SK-MEL-5 (cell line): ENCODE data around the gene SOX12. TPM values are rescaled to one million over a fixed set of nuclear protein-coding genes. Genes with fewer than 3 reads are reported as not detected.
A peak's percentile ranks its signal among the peaks of the same experiment; 100 is the strongest.

Experiments
- DNase-seq: peaks from one replicate; pipeline ENCODE4 v3.0.0-alpha.2; 2016; ENCODE audit warnings: low read depth, low spot score
- in situ Hi-C: cut with HindIII; loops from 2 replicates; pipeline ENCODE4 v1.10.0; 2016; ENCODE audit warnings: low sequenced_read_pairs, high pct_unique_total_duplicates, low pct_unique_long_range_greater_than_20kb
- total RNA-seq: library from RNA; depleted of rRNA; stranded (reverse); fragments of >200 nt; shearing (Covaris generic); gene quantifications from 2 replicates; pipeline ENCODE4 v1.2.3, GENCODE V29; 2014

Gene SOX12
- total RNA-seq, 1 experiment from 2014 or later: 3.1 TPM

DNA sequence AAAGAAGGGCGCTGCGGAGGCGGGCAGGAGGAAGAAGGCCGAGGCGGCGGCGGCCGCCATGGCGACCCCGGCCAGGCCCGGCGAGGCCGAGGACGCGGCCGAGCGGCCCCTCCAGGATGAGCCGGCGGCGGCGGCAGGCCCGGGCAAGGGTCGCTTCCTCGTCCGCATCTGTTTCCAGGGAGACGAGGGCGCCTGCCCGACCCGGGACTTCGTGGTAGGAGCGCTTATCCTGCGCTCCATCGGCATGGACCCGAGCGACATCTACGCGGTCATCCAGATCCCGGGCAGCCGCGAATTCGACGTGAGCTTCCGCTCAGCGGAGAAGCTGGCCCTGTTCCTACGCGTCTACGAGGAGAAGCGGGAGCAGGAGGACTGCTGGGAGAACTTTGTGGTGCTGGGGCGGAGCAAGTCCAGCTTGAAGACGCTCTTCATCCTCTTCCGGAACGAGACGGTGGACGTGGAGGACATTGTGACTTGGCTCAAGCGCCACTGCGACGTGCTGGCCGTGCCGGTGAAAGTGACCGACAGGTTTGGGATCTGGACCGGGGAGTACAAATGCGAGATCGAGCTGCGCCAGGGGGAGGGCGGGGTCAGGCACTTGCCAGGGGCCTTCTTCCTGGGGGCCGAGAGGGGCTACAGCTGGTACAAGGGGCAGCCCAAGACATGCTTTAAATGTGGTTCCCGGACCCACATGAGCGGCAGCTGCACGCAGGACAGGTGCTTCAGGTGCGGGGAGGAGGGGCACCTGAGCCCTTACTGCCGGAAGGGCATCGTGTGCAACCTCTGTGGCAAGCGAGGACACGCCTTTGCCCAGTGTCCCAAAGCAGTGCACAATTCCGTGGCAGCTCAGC, 27.2 kb upstream of the SOX12 start:
- in situ Hi-C loops: no loop called here
- DNase-seq: peak; percentile 57

DNA sequence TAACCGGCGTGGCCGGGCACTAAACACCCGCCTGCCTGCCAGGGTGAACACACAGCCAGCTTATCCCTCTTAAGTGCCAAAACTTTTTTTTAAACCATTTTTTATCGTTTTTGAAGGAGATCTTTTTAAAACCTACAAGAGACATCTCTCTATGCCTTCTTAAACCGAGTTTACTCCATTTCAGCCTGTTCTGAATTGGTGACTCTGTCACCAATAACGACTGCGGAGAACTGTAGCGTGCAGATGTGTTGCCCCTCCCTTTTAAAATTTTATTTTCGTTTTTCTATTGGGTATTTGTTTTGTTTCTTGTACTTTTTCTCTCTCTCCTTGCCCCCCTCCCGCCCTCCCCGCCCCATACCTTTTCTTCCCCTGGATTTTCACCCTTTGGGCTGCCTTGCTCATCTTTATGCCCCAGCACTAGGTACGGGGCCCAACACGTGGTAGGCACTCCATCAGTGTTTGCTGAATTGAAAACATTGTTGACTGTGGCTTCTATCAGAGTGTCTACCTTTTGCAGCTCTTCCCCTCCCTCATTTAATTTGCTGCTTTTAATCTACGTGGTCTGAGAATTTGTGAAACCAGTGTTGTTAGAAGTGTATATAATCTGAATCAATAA, 26.5 kb upstream of the SOX12 start:
- in situ Hi-C loops: no loop called here
- DNase-seq: no peak

DNA sequence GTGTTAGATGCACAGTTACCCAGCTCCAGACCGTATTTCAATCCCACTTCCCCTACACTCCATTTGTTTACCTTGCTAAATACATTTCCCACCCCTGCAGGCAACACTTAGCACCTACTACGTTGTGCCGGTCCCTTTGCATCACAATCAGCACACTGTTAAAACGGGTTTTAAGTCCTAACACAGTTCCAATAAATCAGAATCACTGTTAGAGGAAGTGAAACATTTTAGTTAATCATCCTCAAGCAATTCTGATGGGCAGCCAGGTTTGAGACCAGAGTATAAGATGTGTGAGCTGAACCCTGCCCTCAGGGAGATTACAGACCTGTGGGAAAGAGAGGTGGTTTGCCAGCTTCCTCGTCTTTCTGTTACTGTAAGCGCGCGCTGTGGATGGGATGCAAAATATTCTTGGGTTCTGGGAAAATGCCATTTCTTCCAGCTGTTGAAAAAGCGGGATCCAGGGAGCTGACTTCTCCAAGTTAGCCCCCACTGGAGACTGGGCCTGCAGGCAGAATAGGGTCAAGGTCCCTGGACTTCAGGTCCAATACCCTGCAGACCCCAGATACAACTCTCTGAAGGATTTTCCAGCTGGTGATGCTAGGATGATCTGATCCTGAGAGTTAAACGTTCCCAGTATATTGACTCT, 24.9 kb upstream of the SOX12 start:
- in situ Hi-C loops: no loop called here

DNA sequence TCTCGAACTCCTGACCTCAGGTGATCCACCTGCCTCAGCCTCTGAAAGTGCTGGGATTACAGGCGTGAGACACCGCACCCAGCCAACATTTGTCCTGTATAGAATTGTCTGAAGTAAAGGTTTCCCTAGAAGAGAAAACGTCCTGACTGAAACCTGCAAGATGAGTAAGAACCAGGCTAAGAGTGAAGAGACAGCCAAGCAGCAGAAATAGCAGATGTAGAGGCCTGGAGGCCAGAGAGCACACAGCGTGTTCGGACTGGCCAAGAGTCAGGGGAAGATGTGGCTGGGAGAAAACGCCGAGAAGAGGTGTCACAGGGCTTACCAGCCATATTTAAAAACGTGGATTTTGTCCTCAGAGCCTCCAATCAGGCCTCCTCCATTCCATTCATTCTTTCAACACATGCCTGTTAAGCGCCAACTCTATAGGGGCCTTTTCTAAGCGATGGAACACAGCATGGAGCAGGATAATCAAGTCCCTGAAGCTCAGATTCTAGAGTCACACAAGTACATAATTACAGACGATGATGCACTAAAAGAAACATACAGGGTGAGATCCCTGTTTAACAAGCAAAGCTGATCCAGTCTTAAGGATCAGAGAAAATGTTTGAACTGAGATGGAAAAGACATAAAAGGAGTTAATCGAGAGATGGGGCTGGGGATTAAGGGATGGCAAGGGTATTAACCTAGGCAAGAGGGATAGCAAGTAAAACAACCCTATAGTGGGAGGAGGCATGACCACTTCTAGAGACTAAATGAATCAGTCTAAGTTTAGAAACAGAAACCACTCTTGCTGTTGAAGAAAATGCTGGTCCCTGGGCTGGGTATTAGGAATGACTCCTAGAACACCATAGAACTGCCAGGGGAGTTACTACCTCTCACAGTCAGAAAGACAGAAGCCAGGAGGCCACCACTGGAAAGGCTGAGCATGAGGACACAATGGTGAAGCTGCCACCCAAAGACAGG, 23.2 kb upstream of the SOX12 start:
- in situ Hi-C loops: no loop called here
- DNase-seq: no peak

More for the DNA sequence above, 24.9 kb upstream of the SOX12 start:
- DNase-seq: no peak

DNA sequence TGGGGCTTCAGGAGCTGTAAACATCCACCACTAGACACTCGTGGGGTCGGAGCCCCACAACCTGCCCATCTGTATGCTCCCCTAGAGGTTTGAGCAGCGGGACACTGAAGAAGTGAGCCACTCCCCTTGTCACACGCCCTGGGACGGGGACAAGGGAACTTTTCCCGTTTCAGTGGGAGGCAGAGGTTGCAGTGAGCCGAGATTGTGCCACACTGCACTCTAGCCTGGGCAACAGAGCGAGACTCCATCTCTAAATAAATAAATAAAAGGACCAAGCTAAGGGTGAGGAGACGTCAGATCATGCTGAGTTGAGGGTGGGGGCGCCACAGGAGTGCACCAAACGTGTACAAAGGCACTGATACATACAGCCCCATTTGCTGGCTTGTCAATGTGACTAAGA, 19.6 kb upstream of the SOX12 start:
- no peak for DNase-seq
- in situ Hi-C loops: no loop called here

DNA sequence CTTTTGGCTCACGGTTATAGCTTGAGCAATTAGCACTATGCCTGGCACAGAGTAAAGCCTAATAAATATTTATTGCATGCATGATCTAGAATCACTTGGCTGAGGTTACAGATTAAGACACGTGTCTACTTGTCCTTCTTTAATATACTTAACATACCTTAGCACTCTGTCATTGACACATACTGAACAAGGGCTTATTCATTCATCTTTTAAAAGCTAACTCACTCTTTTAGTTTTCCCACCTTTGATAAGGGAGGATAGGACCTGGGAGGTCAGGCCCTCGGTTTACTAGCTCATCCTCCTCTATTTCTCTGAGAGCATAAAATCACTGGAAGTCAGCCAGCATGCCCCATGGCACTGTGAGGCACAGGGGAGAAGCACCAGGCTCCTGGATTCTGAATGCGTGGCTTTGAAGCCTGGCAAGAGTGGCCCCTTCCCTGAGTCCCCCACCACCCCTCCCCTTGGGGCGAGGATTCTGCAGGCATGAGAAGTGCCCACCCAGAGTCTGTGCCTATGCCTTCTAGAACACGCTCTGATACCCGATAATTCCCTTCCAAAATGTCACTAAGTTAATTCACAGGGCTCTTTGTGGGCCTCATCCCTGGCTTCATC, 16.8 kb upstream of the SOX12 start:
- no peak for DNase-seq
- in situ Hi-C loops: no loop called here

DNA sequence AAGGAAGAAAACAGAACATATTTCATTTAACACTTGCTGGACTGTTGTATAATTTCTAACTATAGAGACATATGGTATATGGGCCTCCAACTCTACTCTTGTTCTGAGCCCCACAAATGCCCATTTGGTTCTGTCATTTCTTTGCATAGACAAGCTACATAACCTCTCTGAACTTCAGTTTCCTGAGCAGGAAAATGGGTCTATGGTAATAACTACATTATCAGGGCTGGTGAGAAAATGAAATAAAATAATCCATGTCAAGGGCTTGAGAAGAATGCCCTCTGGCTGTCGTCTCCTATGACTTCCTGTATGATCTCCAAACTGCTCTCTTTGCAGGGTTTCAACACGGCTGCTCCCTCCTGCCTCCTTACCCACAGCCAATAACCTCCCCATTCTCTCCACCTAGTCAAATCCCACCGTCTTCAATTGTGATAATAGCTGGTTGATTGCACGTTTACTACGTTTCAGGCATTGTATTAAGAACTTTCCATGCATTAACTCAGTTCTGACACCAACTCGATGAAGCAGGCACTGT, 16.0 kb upstream of the SOX12 start:
- peak; percentile 49 for DNase-seq
- in situ Hi-C loops: no loop called here

DNA sequence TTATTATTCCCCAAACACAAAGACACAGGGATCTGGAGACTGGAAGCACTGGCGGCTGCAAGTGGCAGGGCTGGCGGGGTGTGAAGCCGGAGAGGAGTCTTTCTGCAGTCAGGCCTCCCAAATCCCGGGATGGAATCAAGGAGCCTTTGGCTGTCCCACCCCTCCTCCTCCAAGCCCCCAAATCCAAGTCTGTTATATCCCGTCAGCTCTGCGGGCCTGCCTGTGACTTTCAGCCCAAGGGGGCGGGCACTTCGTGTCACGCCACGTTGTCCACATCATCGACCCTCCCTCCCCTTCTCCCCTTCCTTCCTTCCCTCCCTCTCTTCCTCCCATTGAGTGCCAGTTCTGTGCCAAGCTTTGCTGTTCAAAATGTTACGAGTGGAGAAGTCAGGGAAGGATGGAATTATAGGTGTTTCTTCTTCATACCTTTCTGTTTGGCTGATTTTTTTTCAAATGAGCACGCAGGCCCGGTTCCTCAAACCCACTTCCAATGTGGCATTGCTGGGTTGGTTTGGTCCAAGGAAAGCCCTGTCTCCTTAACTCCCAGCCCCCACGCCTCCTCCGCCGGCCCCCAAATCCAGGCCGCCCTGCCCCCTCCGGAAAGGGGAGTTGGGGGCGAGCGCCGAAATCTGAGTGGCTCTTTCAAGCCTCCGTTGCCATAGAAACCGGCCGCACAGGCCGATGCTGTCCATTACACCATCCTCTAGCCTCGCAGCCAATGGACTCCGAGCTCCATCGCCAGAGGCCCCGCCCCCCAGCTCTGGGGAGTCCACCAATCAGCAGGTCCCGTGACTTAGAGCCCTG, 15.3 kb upstream of the SOX12 start:
- in situ Hi-C loops: no loop called here
- peak; percentile 99 for DNase-seq

DNA sequence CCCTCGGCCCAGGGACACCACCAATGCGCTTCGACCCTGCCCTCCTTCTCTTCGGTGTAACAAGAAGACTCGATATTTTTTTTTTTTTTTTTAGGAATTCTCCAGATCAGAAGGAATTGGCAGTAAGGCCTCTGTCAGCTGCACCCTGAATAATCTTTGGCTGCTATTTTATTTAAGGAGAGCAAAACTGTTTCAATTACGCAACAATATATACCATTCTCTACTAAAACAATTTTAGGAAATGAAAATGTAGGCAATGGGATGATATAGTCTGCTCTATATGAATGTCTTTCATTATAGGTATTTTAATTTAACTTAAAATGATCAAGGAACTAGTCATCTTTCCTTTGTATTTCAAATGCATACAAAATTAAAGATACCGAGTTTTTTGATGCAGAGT, 14.7 kb upstream of the SOX12 start:
- in situ Hi-C loops: no loop called here
- no peak for DNase-seq

DNA sequence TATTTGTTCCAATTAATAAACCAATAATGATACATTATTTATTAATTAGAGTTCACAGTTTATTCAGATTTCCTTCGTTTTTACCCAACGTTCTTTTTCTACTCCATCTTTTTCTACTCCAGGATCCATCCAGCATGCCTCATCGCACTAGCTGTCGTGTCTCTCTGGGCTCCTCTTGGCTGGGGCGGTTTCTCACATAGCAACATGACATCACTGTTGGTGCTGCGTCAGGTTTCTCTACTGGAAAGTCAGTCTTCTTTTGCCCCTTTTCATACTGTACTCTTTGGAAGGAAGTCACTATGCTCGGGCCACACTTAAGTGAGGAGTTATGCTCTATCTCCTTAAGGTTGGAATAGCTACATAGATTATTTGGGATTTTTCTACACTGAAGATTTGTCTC, 13.7 kb upstream of the SOX12 start:
- in situ Hi-C loops: no loop called here

DNA sequence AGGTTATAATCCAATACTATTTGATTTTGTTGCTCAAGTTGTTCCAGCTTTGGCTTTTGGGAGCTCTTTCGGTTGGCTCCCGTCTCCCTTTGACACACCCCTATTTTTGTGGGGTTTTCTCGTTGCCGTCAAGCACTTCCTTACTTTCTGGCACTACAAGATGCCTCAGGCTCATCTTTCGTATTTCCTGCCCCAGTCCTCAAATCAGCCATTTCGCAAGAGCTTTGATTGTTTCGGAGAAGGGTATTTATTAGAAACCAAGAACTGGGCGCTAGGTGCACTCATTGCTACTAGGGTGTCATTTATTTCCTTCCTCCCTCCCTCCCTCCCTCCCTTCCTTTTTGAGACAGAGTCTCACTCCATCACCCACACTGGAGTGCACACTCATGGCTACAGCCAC, 13.3 kb upstream of the SOX12 start:
- no peak for DNase-seq
- in situ Hi-C loops: no loop called here

More for the DNA sequence above, 13.7 kb upstream of the SOX12 start:
- DNase-seq: no peak

DNA sequence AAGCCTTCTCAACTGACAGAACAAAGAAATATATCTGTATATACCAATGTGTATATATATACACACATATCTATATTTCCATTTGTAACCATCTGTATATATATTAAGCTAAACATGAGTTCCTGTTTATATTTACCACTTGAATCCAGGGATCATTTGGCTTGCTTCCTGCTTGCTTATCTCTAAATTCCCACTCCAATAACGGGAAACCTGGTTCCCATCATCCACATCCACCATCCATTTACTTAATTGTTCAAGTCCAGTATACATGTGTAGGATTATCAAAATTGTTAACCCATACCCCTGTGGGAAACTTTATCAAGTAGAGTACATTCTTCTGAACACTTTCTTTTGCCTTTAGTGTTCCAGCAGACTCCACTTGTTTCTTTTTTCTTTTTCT, 12.5 kb upstream of the SOX12 start:
- in situ Hi-C loops: no loop called here
- no peak for DNase-seq

DNA sequence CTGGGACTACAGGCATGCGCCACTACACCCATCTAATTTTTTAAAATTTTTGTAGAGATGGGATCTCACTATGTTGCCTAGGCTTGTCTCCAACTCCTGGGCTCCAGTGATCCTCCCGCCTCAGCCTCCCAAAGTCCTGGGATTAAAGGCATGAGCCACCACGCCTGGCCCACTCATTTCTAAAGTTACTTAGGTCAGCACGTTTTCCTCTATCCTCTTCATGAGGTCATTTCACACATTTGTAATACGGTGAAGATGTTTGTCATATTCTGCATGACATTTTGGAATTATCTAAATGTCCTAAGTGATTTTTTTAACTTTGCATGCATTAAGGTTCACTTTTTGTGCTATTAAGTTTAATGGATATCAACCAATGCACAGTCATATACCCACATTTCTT, 11.9 kb upstream of the SOX12 start:
- DNase-seq: no peak
- in situ Hi-C loops: no loop called here

DNA sequence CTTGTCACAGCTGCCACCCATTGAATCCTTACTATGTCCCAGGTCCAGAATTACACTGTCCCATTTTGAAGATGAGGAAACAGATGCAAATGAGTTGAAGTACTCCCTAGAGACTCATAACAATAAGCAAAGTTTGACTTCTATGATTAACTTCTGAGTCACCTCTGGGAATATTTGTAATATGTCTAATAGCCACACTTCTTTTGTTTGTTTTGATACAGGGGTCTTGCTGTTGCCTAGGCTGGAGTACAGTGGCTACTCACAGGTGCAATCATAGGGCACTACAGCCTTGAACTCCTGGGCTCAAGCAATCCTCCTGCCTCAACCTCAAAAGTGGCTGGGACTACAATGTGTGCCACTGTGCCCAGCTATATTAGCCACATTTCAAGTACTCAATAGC, 11.4 kb upstream of the SOX12 start:
- in situ Hi-C loops: no loop called here
- DNase-seq: no peak

DNA sequence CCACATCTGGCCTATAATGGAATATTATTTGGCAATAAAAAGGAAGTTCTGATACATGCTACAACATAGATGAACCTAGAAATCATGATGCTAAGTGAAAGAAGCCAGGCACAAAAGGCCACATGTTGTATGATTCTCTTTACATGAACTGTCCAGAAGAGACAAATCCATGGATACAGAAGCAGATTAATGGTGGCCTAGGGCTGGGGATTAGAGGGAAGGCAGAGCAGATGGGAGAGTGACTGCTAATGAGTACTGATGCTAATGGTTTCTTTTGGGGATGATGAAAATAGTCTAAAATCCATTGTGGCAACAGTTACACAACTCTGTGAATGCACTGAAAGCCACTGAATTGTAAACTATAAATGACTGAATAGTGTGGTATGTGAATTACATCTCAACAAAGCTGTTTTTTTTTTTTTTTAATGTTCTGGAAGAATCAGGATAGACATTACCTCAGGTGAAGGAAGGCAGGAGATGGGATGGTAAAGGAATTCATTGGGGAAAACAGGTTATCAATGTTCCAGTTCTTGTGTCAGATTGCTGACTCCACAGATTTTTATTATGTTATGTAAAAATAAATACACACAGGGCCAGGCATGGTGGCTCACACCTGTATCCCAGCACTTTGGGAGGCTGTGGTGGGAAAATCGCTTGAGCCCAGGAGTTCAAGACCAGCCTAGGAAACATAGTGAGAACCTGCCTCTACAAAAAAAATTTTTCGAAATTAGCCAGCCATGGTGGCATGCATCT, 8.9 kb upstream of the SOX12 start:
- in situ Hi-C loops: no loop called here
- no peak for DNase-seq
